ENCODE data around the gene PTPN7. TPM values are rescaled to one million over a fixed set of nuclear protein-coding genes. Genes with fewer than 3 reads are reported as not detected.

Gene PTPN7
- total RNA-seq, 1 experiment from 2014 or later, result 2.2 TPM

DNA sequence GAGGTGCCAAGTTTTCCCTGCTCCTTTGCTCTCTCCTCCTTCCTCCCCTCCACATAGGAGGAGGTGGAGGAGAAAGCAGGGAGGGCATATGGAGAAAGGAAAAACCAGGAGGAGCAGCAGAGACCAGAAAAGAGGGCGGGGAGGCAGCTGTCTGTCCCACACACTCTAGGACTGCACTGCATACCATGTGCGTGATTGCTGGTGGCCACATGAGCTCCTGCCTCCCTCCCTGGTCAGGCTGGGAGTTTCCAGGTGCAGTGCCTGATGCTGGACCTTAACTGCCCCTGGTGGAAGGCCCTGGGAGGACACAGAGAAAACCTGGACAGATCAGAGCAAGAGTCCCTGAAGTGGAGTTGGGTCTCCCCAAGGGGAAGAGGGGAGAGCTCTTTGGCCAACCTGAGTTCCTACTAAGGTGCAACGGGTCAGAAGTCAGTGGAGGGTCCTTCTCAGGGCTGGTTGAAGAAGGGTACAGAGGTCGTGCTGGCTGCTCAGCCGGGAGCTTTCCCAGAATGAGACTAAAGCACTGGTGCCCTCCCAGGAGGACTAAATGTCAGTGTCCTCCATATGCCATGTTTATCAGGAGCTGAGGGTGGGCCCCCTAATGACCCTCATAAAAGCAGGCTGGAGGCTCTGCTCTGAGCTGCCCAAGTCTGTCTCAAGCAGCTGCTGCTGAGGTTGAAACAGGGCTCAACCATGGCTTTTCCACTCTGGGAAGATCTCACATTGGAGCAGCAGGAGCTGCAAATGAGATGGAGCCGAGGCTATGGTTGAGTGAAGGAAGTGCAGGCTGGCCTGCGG is 29.7 kb upstream of the PTPN7 start:
- ChIA-PET POLR2A (ENCODE audit: low non-redundant PET) (no interaction called here), CTCF (interaction anchor here (0.6 to 1.7 kb wide), 4 partner anchors 35 to 902 kb away, joined by 3 to 13 read pairs (median 7); no protein-coding TSS in a partner anchor)
- TF ChIP-seq EZH2 (IDR thresholded peaks at IDR 0.05; ENCODE audit: borderline replicate concordance, low read depth, low read length, poor library complexity, severe bottlenecking), result no peak
- TF ChIP-seq, protein P1, sequence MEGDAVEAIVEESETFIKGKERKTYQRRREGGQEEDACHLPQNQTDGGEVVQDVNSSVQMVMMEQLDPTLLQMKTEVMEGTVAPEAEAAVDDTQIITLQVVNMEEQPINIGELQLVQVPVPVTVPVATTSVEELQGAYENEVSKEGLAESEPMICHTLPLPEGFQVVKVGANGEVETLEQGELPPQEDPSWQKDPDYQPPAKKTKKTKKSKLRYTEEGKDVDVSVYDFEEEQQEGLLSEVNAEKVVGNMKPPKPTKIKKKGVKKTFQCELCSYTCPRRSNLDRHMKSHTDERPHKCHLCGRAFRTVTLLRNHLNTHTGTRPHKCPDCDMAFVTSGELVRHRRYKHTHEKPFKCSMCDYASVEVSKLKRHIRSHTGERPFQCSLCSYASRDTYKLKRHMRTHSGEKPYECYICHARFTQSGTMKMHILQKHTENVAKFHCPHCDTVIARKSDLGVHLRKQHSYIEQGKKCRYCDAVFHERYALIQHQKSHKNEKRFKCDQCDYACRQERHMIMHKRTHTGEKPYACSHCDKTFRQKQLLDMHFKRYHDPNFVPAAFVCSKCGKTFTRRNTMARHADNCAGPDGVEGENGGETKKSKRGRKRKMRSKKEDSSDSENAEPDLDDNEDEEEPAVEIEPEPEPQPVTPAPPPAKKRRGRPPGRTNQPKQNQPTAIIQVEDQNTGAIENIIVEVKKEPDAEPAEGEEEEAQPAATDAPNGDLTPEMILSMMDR (conservative IDR thresholded peaks at IDR 0.05; ENCODE audit: low read depth, low read length), result no peak
- no TSS peak for BruUV-seq (replicated peaks)
- Histone ChIP-seq H3K4me3 (ENCODE audit: low read depth, low read length, poor library complexity, severe bottlenecking) (no peak overlapping the region), H3K27me3 (replicated peaks; ENCODE audit: insufficient read depth, low read depth, low read length, poor library complexity) (peaks cover 23% of the 10 kb centered on the region), H3K36me3 (ENCODE audit: insufficient read depth, low read length, poor library complexity, severe bottlenecking) (no peaks in the 10 kb centered on the region), H3K9me3 (ENCODE audit: low read depth, low read length, poor library complexity, severe bottlenecking) (no peaks in the 10 kb centered on the region), H3K4me1 (ENCODE audit: insufficient read depth, low read length, poor library complexity, severe bottlenecking) (no peaks in the 10 kb centered on the region), H3K27ac (ENCODE audit: low read depth, low read length, poor library complexity, severe bottlenecking) (no peak overlapping the region)
- intact Hi-C loops (cut with micrococcal nuclease; ENCODE audit: unreplicated experiment), result no loop called here
- DNase-seq (ENCODE audit: low spot score), result no peak

DNA sequence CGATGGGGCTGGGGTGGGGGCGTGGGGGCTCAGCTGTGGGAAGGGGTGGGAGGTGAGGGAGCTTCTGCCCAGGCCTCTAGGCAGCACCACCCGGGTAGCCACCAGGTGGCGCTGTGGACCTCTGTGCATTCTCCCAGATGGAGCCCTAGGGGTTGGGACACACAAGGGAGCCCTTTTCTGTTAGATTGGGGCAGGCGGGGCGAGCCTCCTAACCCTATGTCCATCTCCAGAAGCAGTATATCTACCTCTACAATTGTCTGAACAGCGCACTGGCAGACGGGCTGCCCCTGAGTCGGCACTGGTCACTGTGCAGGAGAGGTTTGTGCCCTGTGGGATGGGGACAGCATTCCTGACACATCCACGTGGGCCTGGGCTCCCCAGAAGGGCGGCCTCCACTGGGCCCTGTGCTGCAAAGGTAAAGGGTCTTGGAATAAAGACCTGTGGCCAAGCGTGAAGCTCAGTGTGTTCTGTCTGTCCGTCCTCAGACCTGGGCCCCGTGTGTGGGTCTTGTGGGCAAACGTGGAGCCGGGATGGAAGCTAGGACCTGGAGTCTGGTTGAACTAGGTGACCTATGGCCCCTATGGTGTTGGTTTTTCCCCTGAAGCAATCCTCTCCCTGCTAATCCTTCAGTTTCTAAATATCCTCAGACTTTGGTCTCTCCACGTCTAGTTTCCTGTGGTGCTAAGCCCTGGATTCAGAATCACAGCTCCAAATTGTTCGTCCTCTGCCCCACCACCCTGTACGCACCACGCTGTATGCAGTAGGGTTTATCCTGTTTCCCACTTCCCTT is 28.8 kb upstream of the PTPN7 start:
- DNase-seq (ENCODE audit: low spot score), result peak; percentile 81
- no TSS peak for BruUV-seq (replicated peaks)
- Histone ChIP-seq H3K4me3 (ENCODE audit: low read depth, low read length, poor library complexity, severe bottlenecking) (no peak overlapping the region), H3K9me3 (ENCODE audit: low read depth, low read length, poor library complexity, severe bottlenecking) (no peaks in the 10 kb centered on the region), H3K27ac (ENCODE audit: low read depth, low read length, poor library complexity, severe bottlenecking) (no peak overlapping the region), H3K4me1 (ENCODE audit: insufficient read depth, low read length, poor library complexity, severe bottlenecking) (no peaks in the 10 kb centered on the region), H3K27me3 (replicated peaks; ENCODE audit: insufficient read depth, low read depth, low read length, poor library complexity) (peaks cover 15% of the 10 kb centered on the region), H3K36me3 (ENCODE audit: insufficient read depth, low read length, poor library complexity, severe bottlenecking) (no peaks in the 10 kb centered on the region)
- POLR2A ChIA-PET (ENCODE audit: low non-redundant PET), result interaction anchor here (0.6 kb wide), 1 partner anchor 12 kb away, joined by 3 read pairs; no protein-coding TSS in a partner anchor
- no peak for TF ChIP-seq EZH2 (IDR thresholded peaks at IDR 0.05; ENCODE audit: borderline replicate concordance, low read depth, low read length, poor library complexity, severe bottlenecking)
- TF ChIP-seq, protein P1 (conservative IDR thresholded peaks at IDR 0.05; ENCODE audit: low read depth, low read length), result peak; percentile 70
- CTCF ChIA-PET, result interaction anchor here (0.6 to 1.7 kb wide), 4 partner anchors 34 to 530 kb away, joined by 3 to 13 read pairs (median 4); no protein-coding TSS in a partner anchor
- intact Hi-C loops (cut with micrococcal nuclease; ENCODE audit: unreplicated experiment), result no loop called here

DNA sequence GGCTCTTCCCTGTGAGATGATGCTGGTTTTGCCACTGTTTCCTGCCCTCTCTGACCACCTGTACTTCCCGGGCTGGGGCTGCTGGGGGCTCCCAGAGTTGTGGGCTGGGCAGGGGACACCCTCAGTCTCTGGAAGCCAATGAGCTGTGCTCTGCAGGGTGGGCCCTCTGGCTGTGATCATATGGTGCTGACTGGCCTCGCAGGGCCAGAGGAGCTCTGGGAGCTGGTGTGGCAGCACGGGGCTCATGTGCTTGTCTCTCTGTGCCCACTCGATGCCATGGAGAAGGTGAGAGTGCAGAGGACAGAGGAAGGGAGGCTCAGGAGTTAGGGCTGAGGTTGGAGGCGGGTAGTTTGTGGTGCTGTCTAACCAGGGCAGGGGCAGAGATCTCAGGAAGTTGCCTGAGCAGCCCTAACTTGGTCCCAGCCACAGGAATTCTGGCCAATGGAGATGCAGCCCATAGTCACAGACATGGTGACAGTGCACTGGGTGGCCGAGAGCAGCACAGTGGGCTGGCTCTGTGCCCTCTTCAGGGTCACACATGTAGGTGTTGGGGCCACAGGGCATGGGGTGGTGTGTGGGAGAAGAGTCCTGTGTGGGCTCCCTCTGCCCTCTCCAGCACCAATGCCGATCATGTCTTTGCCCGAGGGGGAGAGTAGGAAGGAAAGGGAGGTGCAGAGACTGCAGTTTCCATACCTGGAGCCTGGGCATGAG is 27.4 kb upstream of the PTPN7 start:
- TF ChIP-seq, protein P1 (conservative IDR thresholded peaks at IDR 0.05; ENCODE audit: low read depth, low read length), result no peak
- no peak for TF ChIP-seq EZH2 (IDR thresholded peaks at IDR 0.05; ENCODE audit: borderline replicate concordance, low read depth, low read length, poor library complexity, severe bottlenecking)
- BruUV-seq (replicated peaks), result no TSS peak
- CTCF ChIA-PET, result interaction anchor here (1.1 kb wide), 1 partner anchor 129 kb away, joined by 3 read pairs; no protein-coding TSS in a partner anchor
- no peaks in the 10 kb centered on the region for H3K36me3 ChIP-seq (ENCODE audit: insufficient read depth, low read length, poor library complexity, severe bottlenecking)
- no peak overlapping the region for H3K4me3 ChIP-seq (ENCODE audit: low read depth, low read length, poor library complexity, severe bottlenecking)
- intact Hi-C loops (cut with micrococcal nuclease; ENCODE audit: unreplicated experiment), result no loop called here
- no peak overlapping the region for H3K27ac ChIP-seq (ENCODE audit: low read depth, low read length, poor library complexity, severe bottlenecking)
- POLR2A ChIA-PET (ENCODE audit: low non-redundant PET), result no interaction called here
- no peaks in the 10 kb centered on the region for H3K9me3 ChIP-seq (ENCODE audit: low read depth, low read length, poor library complexity, severe bottlenecking)
- DNase-seq (ENCODE audit: low spot score), result no peak
- H3K27me3 ChIP-seq (replicated peaks; ENCODE audit: insufficient read depth, low read depth, low read length, poor library complexity), result peaks cover 1% of the 10 kb centered on the region
- H3K4me1 ChIP-seq (ENCODE audit: insufficient read depth, low read length, poor library complexity, severe bottlenecking), result no peaks in the 10 kb centered on the region
